ENCODE measurements around the gene MAPK6. TPM values are rescaled to one million over a fixed set of nuclear protein-coding genes. Genes with fewer than 3 reads are reported as not detected.

The MAPK6 gene
- polyA plus RNA-seq, 3 donors: 8.6 to 11.0 (median 10.2) TPM

DNA sequence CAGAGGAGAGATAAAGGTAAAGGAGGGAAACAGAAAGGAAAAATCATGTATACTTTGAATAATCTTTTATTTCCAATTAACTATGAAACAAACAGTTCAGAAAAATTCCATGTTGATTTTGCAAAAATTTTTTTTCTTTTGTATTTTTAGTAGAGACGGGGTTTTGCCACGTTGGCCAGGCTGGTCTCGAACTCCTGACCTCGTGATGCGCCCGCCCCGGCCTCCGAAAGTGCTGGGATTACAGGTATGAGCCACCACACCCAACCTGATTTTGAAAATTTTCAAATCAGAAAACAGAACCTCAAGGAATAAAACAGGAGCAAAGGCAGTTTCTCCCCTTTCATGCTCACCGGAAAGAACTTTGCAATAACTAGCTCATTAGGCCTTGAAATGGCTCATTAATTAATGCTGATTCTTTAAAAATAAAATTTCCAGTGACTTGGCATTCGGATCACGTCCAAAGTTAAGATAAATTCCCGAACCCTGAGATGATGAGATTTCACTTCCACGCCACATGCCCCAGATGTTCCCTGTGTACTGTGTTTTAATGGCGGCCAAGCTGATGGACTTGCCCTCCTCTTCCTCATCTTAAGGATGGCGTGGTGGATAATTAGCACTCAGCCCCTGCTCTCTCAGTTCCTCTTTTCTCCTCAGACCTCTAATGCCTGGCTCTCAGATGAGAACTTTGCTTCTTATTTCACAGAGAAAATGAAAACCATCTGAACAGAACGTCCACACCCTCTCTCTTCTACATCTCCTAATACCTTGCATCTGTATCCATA lies 82.7 kb downstream of the MAPK6 start:
- H3K79me2 ChIP-seq (ENCODE audit: insufficient read depth, low read length): no peaks in the 10 kb centered on the region
- Mint-ChIP-seq H3K36me3 (no peaks in the 10 kb centered on the region), H3K4me1 (peaks cover 26% of the 10 kb centered on the region), H3K27ac (peak overlapping the region in 6 of 7 donors; percentile 29 to 84 (median 59)), H3K9me3 (peaks cover 0 to 2% (median 0%) of the 10 kb centered on the region in 7 donors), H3K4me3 (no peak overlapping the region), H3K27me3 (ENCODE audit: low read depth in 3 of 3) (peaks cover 0 to 2% (median 0%) of the 10 kb centered on the region in 3 donors)
- peaks cover 0 to 20% of the 10 kb centered on the region in 2 donors for H3K4me1 ChIP-seq (ENCODE audit: control insufficient read depth in 1 of 2, insufficient read depth in 2 of 2, low read length in 2 of 2)
- no peaks in the 10 kb centered on the region for H3K9me3 ChIP-seq (replicated peaks in 1 of 2; ENCODE audit: control insufficient read depth in 1 of 2, insufficient read depth in 1 of 2, low read length in 2 of 2)
- no peaks in the 10 kb centered on the region for H3K27me3 ChIP-seq (ENCODE audit: control insufficient read depth in 2 of 2, insufficient read depth in 2 of 2, low read length in 2 of 2)
- H3K27ac ChIP-seq (ENCODE audit: low read depth in 1 of 2, low read length in 2 of 2): peak overlapping the region in 1 of 2 donors; percentile 33
- no peaks in the 10 kb centered on the region for H3K36me3 ChIP-seq (replicated peaks in 1 of 2; ENCODE audit: control insufficient read depth in 1 of 2, insufficient read depth in 2 of 2, low read length in 2 of 2)
- intact Hi-C loops (cut with micrococcal nuclease): no loop called here
- no peak overlapping the region for H3K9ac ChIP-seq (ENCODE audit: insufficient read depth, low read length, poor library complexity, severe bottlenecking)
- 84% methylated on average over 11 of the region's 16 CpGs for WGBS (ENCODE audit: insufficient coverage)
- H2AFZ ChIP-seq (ENCODE audit: insufficient read depth, low read depth, low read length, poor library complexity, severe bottlenecking): no peak overlapping the region
- no peak overlapping the region for H3K4me2 ChIP-seq (replicated peaks; ENCODE audit: extremely low read depth, low read length, poor library complexity, severe bottlenecking)
- H3K4me3 ChIP-seq (replicated peaks in 1 of 3; ENCODE audit: low read depth in 2 of 3, low read length in 3 of 3): no peak overlapping the region
- no peaks in the 10 kb centered on the region for H4K20me1 ChIP-seq (ENCODE audit: insufficient read depth, low read length)
- TF ChIP-seq, protein P1, sequence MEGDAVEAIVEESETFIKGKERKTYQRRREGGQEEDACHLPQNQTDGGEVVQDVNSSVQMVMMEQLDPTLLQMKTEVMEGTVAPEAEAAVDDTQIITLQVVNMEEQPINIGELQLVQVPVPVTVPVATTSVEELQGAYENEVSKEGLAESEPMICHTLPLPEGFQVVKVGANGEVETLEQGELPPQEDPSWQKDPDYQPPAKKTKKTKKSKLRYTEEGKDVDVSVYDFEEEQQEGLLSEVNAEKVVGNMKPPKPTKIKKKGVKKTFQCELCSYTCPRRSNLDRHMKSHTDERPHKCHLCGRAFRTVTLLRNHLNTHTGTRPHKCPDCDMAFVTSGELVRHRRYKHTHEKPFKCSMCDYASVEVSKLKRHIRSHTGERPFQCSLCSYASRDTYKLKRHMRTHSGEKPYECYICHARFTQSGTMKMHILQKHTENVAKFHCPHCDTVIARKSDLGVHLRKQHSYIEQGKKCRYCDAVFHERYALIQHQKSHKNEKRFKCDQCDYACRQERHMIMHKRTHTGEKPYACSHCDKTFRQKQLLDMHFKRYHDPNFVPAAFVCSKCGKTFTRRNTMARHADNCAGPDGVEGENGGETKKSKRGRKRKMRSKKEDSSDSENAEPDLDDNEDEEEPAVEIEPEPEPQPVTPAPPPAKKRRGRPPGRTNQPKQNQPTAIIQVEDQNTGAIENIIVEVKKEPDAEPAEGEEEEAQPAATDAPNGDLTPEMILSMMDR (IDR thresholded peaks at IDR 0.05): no peak
- peak; percentile 38 to 74 (median 65) for DNase-seq

DNA sequence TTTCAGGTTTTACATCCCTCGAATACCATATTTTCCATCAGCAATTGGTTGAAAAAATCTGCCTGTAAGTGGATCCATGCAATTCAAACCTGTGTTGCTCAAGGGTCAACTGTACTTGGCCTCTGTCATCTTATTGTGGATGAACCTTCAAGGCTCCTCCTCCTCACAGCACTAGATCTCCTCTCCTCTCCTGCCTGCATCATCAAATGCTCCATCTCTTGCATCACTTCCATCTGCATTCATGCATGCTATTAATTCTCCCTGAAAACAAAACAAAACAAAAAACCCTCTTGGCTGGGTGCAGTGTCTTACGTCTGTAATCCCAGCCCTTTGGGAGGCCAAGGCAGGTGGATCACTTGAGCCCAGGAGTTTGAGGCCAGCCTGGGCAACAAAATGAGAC lies 83.4 kb downstream of the MAPK6 start:
- Mint-ChIP-seq H3K27ac (peak overlapping the region in 5 of 7 donors; percentile 29 to 71 (median 36)), H3K9me3 (peaks cover 0 to 2% (median 0%) of the 10 kb centered on the region in 7 donors), H3K4me3 (no peak overlapping the region), H3K27me3 (ENCODE audit: low read depth in 3 of 3) (peaks cover 0 to 2% (median 0%) of the 10 kb centered on the region in 3 donors), H3K4me1 (peaks cover 21% of the 10 kb centered on the region), H3K36me3 (no peaks in the 10 kb centered on the region)
- H3K9me3 ChIP-seq (replicated peaks in 1 of 2; ENCODE audit: control insufficient read depth in 1 of 2, insufficient read depth in 1 of 2, low read length in 2 of 2): no peaks in the 10 kb centered on the region
- H3K9ac ChIP-seq (ENCODE audit: insufficient read depth, low read length, poor library complexity, severe bottlenecking): no peak overlapping the region
- H3K27ac ChIP-seq (ENCODE audit: low read depth in 1 of 2, low read length in 2 of 2): peak overlapping the region in 1 of 2 donors; percentile 33
- peaks cover 0 to 20% of the 10 kb centered on the region in 2 donors for H3K4me1 ChIP-seq (ENCODE audit: control insufficient read depth in 1 of 2, insufficient read depth in 2 of 2, low read length in 2 of 2)
- H3K36me3 ChIP-seq (replicated peaks in 1 of 2; ENCODE audit: control insufficient read depth in 1 of 2, insufficient read depth in 2 of 2, low read length in 2 of 2): no peaks in the 10 kb centered on the region
- 86% methylated on average over 1 of the region's 2 CpGs for WGBS (ENCODE audit: insufficient coverage)
- H3K4me2 ChIP-seq (replicated peaks; ENCODE audit: extremely low read depth, low read length, poor library complexity, severe bottlenecking): no peak overlapping the region
- intact Hi-C loops (cut with micrococcal nuclease): no loop called here
- H4K20me1 ChIP-seq (ENCODE audit: insufficient read depth, low read length): no peaks in the 10 kb centered on the region
- TF ChIP-seq, protein P1 (IDR thresholded peaks at IDR 0.05): no peak
- no peak overlapping the region for H2AFZ ChIP-seq (ENCODE audit: insufficient read depth, low read depth, low read length, poor library complexity, severe bottlenecking)
- no peaks in the 10 kb centered on the region for H3K27me3 ChIP-seq (ENCODE audit: control insufficient read depth in 2 of 2, insufficient read depth in 2 of 2, low read length in 2 of 2)
- no peak overlapping the region for H3K4me3 ChIP-seq (replicated peaks in 1 of 3; ENCODE audit: low read depth in 2 of 3, low read length in 3 of 3)
- no peaks in the 10 kb centered on the region for H3K79me2 ChIP-seq (ENCODE audit: insufficient read depth, low read length)
- DNase-seq: peak; percentile 33 to 56 (median 53)

Data from CD14-positive monocyte (primary cell).